Measurements from ENCODE around the gene CPNE8.

DNA sequence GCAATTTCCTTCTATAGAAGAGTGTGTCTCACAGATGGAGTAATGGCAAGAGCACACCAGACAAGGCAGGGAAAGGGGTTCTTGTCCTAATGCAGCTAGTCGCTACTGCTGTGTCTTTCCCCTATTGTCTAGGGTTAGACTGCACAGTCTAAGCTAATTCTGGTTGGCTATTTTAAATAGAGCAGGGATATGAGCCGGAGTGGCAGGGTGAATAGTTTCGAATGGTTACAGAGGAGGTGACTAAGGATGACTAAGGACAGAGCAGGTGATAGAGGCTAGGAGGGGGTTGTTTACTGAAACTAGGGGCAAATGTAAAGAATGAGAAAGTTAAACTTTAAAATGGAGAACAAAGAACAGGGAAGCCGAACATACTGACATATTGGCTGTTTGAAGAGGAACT lies 25.6 kb upstream of the CPNE8 start:
- TF ChIP-seq, protein P1, sequence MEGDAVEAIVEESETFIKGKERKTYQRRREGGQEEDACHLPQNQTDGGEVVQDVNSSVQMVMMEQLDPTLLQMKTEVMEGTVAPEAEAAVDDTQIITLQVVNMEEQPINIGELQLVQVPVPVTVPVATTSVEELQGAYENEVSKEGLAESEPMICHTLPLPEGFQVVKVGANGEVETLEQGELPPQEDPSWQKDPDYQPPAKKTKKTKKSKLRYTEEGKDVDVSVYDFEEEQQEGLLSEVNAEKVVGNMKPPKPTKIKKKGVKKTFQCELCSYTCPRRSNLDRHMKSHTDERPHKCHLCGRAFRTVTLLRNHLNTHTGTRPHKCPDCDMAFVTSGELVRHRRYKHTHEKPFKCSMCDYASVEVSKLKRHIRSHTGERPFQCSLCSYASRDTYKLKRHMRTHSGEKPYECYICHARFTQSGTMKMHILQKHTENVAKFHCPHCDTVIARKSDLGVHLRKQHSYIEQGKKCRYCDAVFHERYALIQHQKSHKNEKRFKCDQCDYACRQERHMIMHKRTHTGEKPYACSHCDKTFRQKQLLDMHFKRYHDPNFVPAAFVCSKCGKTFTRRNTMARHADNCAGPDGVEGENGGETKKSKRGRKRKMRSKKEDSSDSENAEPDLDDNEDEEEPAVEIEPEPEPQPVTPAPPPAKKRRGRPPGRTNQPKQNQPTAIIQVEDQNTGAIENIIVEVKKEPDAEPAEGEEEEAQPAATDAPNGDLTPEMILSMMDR (IDR thresholded peaks at IDR 0.05), result no peak
- no peak for TF ChIP-seq POLR2A (IDR thresholded peaks at IDR 0.05)
- TF ChIP-seq EP300 (IDR thresholded peaks at IDR 0.05), result no peak
- TF ChIP-seq POLR2AphosphoS5 (IDR thresholded peaks at IDR 0.05), result no peak
